Panc1 (cell line): ENCODE data around the gene DAND5. TPM values are rescaled to one million over a fixed set of nuclear protein-coding genes. Genes with fewer than 3 reads are reported as not detected.

Source experiments
- ATAC-seq: fragments of 200-7000 bp; cut with Tn5 transposase; 2 replicates; pipeline ENCODE4 v1.9.1; 2020; ENCODE audit warnings: mild to moderate bottlenecking, moderate library complexity
- BruUV-seq: library from RNA; stranded (reverse); fragments of 400-500 nt; replicated peaks from 2 replicates; lab custom pipeline; 2021; lab: Mats Ljungman, UMichigan
- CTCF ChIA-PET: fragments of 300-600 bp; sonication (Branson Sonifier 250); formaldehyde crosslinking; loops from one replicate; lab custom pipeline; 2022; ENCODE audit warnings: antibody characterized with exemption; lab: Charles Lee
- POLR2A ChIA-PET: fragments of 300-600 bp; sonication (Branson Sonifier 250); formaldehyde crosslinking; loops from one replicate; lab custom pipeline; 2022; ENCODE audit warnings: antibody characterized with exemption; lab: Charles Lee
- DNase-seq: peaks from one replicate; pipeline ENCODE4 v3.0.0-alpha.2; 2010; ENCODE audit warnings: low read depth, low spot score
- H3K27ac ChIP-seq: 2 replicates; pipeline ENCODE4 v1.5.1; 2011; ENCODE audit warnings: mild to moderate bottlenecking, low read length, inconsistent platforms
- H3K27me3 ChIP-seq: fragments of 200-500 bp; sonication (Bioruptor generic); 2 replicates; pipeline ENCODE4 v1.6.0; 2014; ENCODE audit warnings: low read length, inconsistent platforms; ENCODE audit not compliant: control insufficient read depth, insufficient read depth
- H3K36me3 ChIP-seq: fragments of 200-500 bp; sonication (Bioruptor generic); 2 replicates; pipeline ENCODE4 v1.5.1; 2014; ENCODE audit warnings: inconsistent platforms, mild to moderate bottlenecking, low read length, moderate library complexity; ENCODE audit not compliant: control insufficient read depth, insufficient read depth
- H3K4me1 ChIP-seq: 2 replicates; pipeline ENCODE4 v1.5.1; 2011; ENCODE audit warnings: inconsistent platforms, mild to moderate bottlenecking, low read length, moderate library complexity; ENCODE audit not compliant: control insufficient read depth, insufficient read depth
- H3K4me3 ChIP-seq, 2 experiments: 2 replicates each; pipeline ENCODE4 v1.5.1; 2011 to 2012; ENCODE audit warnings: low read depth in 2 of 2, low read length in 2 of 2, mild to moderate bottlenecking in 2 of 2, inconsistent platforms in 1 of 2, moderate library complexity in 1 of 2
- H3K9me3 ChIP-seq: fragments of 200-500 bp; sonication (Bioruptor generic); 2 replicates; pipeline ENCODE4 v1.5.1; 2014; ENCODE audit warnings: low read depth, mild to moderate bottlenecking, inconsistent platforms, low read length, moderate library complexity; ENCODE audit not compliant: control insufficient read depth, insufficient read depth
- CTCF ChIP-seq: fragments of 450-650 bp; IDR thresholded peaks from 2 replicates; pipeline ENCODE4 v1.5.1; 2017; ENCODE audit warnings: mild to moderate bottlenecking
- POLR2AphosphoS5 ChIP-seq: IDR thresholded peaks from 2 replicates; pipeline ENCODE4 v1.6.1; 2012; ENCODE audit warnings: mild to moderate bottlenecking, low read depth, low read length, moderate library complexity
- REST ChIP-seq, 2 experiments: IDR thresholded peaks; 2 replicates each; pipeline ENCODE4 v1.6.1; 2011 to 2012; ENCODE audit warnings: low read depth in 2 of 2, control low read depth in 1 of 2, low read length in 1 of 2, mild to moderate bottlenecking in 1 of 2, moderate library complexity in 1 of 2; ENCODE audit not compliant: insufficient read depth in 1 of 2
- SIN3A ChIP-seq: IDR thresholded peaks from 2 replicates; pipeline ENCODE4 v1.6.1; 2012; ENCODE audit warnings: low read depth, mild to moderate bottlenecking, low read length, moderate library complexity, borderline replicate concordance; ENCODE audit not compliant: insufficient read depth
- TCF7L2 ChIP-seq: IDR thresholded peaks from 2 replicates; pipeline ENCODE4 v1.6.1; 2011; ENCODE audit warnings: mild to moderate bottlenecking, low read depth, low read length, inconsistent platforms
- in situ Hi-C: cut with HindIII; loops from 2 replicates; pipeline ENCODE4 v1.10.0; 2016; ENCODE audit warnings: low sequenced_read_pairs, low pct_unique_long_range_greater_than_20kb
- intact Hi-C: fragments of 100-400 bp; cut with micrococcal nuclease; formaldehyde crosslinking; loops from one replicate; pipeline ENCODE4 v1.10.0; 2022; ENCODE audit not compliant: unreplicated experiment
- total RNA-seq: library from RNA; stranded (reverse); gene quantifications from one replicate; pipeline ENCODE4 v1.2.1, GENCODE V29; 2021; ENCODE audit not compliant: unreplicated experiment

The DAND5 gene
- total RNA-seq, 1 experiment from 2014 or later, result 0.54 TPM

- ChIA-PET POLR2A (no interaction called here), CTCF (no interaction called here)
- no peak for DNase-seq
- BruUV-seq, result no TSS peak
- Histone ChIP-seq H3K27me3 (no peaks in the 10 kb centered on the region), H3K36me3 (no peaks in the 10 kb centered on the region), H3K9me3 (no peaks in the 10 kb centered on the region), H3K4me1 (peaks cover 77% of the 10 kb centered on the region), H3K27ac (peak overlapping the region; percentile 99), H3K4me3 (no peak overlapping the region)
- in situ Hi-C loops (no loop called here), intact Hi-C loops (no loop called here)
- TF ChIP-seq REST (IDR thresholded peaks at IDR 0.05; ENCODE audit: insufficient read depth in 1 of 2, low read depth in 2 of 2, low read length in 1 of 2) (no peak), TCF7L2 (no peak), POLR2AphosphoS5 (no peak), SIN3A (no peak), CTCF (no peak)
- ATAC-seq, result no peak
Observed at GRCh38 chr19:13010992-13011652, 41.7 kb downstream of the DAND5 start.

- ChIA-PET POLR2A (no interaction called here), CTCF (no interaction called here)
- intact Hi-C loops, result no loop called here
- no TSS peak for BruUV-seq
- Histone ChIP-seq H3K27me3 (no peaks in the 10 kb centered on the region), H3K36me3 (no peaks in the 10 kb centered on the region), H3K9me3 (no peaks in the 10 kb centered on the region), H3K27ac (peak overlapping the region; percentile 99), H3K4me1 (peaks cover 74% of the 10 kb centered on the region), H3K4me3 (no peak overlapping the region)
- TF ChIP-seq TCF7L2, result no peak
- no peak for TF ChIP-seq REST (IDR thresholded peaks at IDR 0.05; ENCODE audit: insufficient read depth in 1 of 2, low read depth in 2 of 2, low read length in 1 of 2)
- no peak for TF ChIP-seq CTCF
- no peak for TF ChIP-seq POLR2AphosphoS5
- no peak for TF ChIP-seq SIN3A
- in situ Hi-C loops, result no loop called here
- no peak for DNase-seq
- ATAC-seq, result no peak
Observed at GRCh38 chr19:13011653-13012389, 42.4 kb downstream of the DAND5 start.
